HepG2 (cell line): ENCODE data around the gene CSNK2A2. TPM values are rescaled to one million over a fixed set of nuclear protein-coding genes. Genes with fewer than 3 reads are reported as not detected.

Experiments
- ATAC-seq: fragments of 200-7000 bp; cut with Tn5 transposase; 3 replicates; pipeline ENCODE4 v1.9.1; 2020; ENCODE audit warnings: mild to moderate bottlenecking, moderate library complexity
- Bru-seq: library from RNA; stranded (reverse); fragments of 400-500 nt; gene quantifications from one replicate; lab custom pipeline; 2021; lab: Mats Ljungman, UMichigan
- BruChase-seq, 2 experiments: library from RNA; stranded (reverse); fragments of 400-500 nt; gene quantifications; one replicate each; lab custom pipeline; 2021; lab: Mats Ljungman, UMichigan
- BruUV-seq: library from RNA; stranded (reverse); fragments of 400-500 nt; replicated peaks from 2 replicates; lab custom pipeline; 2021; lab: Mats Ljungman, UMichigan
- CTCF ChIA-PET: fragments of 300-600 bp; formaldehyde crosslinking; extraction: SDS; loops from one replicate; lab custom pipeline; 2021; ENCODE audit warnings: low total read pairs, inconsistent platforms, low intra/inter-chr PET ratio; lab: Yijun Ruan, JAX
- POLR2A ChIA-PET: fragments of 350-600 bp; sonication (Branson Sonifier 250); formaldehyde crosslinking; loops from one replicate; lab custom pipeline; 2020; ENCODE audit warnings: antibody characterized with exemption, inconsistent platforms; lab: Yijun Ruan, JAX
- DNase-seq: peaks from one replicate; pipeline ENCODE4 v3.0.0-alpha.2; 2015; ENCODE audit warnings: low spot score
- FAIRE-seq: peaks from 3 replicates; lab custom pipeline; 2011; peaks lifted over from hg19 to GRCh38; lab: Jason Lieb, UNC
- H2AFZ ChIP-seq: one replicate; pipeline ENCODE4 v1.6.1; 2011; ENCODE audit warnings: low read length, inconsistent platforms
- H3K27ac ChIP-seq: fragments of 300-600 bp; 3 replicates; pipeline ENCODE4 v1.8.0; 2011; ENCODE audit warnings: mixed run types, mild to moderate bottlenecking, mixed read lengths, low read length, inconsistent platforms; ENCODE audit not compliant: insufficient read depth; ENCODE audit errors: extremely low read length
- H3K27me3 ChIP-seq, 2 experiments: fragments of 200-600 bp in 1 of 2; 2 replicates in 1 of 2; 3 replicates in 1 of 2; pipeline versions ENCODE4 v1.6.0 to v1.8.0; 2011; ENCODE audit warnings: low read length in 2 of 2, mild to moderate bottlenecking in 2 of 2, moderate library complexity in 2 of 2, inconsistent platforms in 1 of 2; ENCODE audit not compliant: insufficient read depth in 2 of 2, control insufficient read depth in 1 of 2
- H3K36me3 ChIP-seq, 2 experiments: fragments of 200-600 bp in 1 of 2; replicated peaks in 1 of 2; 2 replicates in 1 of 2; 3 replicates in 1 of 2; pipeline versions ENCODE4 v1.5.1 to v1.8.0; 2011; ENCODE audit warnings: low read length in 2 of 2, inconsistent platforms in 1 of 2; ENCODE audit not compliant: insufficient read depth in 2 of 2, control insufficient read depth in 1 of 2
- H3K4me1 ChIP-seq: 2 replicates; pipeline ENCODE4 v1.5.1; 2012; ENCODE audit warnings: low read length, inconsistent platforms; ENCODE audit not compliant: insufficient read depth
- H3K4me2 ChIP-seq: 2 replicates; pipeline ENCODE4 v1.6.0; 2011; ENCODE audit warnings: low read depth, low read length, inconsistent platforms
- H3K4me3 ChIP-seq, 3 experiments: fragments of 200-600 bp in 1 of 3; sonication (generic), shearing (Covaris generic) in 1 of 3; replicated peaks in 1 of 3; 2 replicates each; pipeline ENCODE4 v1.5.1; 2011 to 2016; ENCODE audit warnings: low read length in 3 of 3, inconsistent platforms in 2 of 3, low read depth in 2 of 3, mild to moderate bottlenecking in 2 of 3, control low read depth in 1 of 3, mixed read lengths in 1 of 3; ENCODE audit not compliant: insufficient read depth in 1 of 3
- H3K79me2 ChIP-seq: one replicate; pipeline ENCODE4 v1.6.1; 2011; ENCODE audit warnings: low read length, inconsistent platforms; ENCODE audit not compliant: insufficient read depth
- H3K9ac ChIP-seq: 2 replicates; pipeline ENCODE4 v1.6.0; 2011; ENCODE audit warnings: mild to moderate bottlenecking, low read depth, low read length, inconsistent platforms; ENCODE audit not compliant: insufficient read depth
- H3K9me3 ChIP-seq: 2 replicates; pipeline ENCODE4 v1.5.1; 2012; ENCODE audit warnings: mild to moderate bottlenecking, low read length
- H4K20me1 ChIP-seq: 2 replicates; pipeline ENCODE4 v1.6.0; 2011; ENCODE audit warnings: inconsistent platforms, mild to moderate bottlenecking, low read length, moderate library complexity; ENCODE audit not compliant: insufficient read depth
- HHEX ChIP-seq: IDR thresholded peaks from 2 replicates; pipeline ENCODE4 v1.6.1; 2016; ENCODE audit warnings: control low read depth
- HOXA5 ChIP-seq: sonication (generic); formaldehyde crosslinking; IDR thresholded peaks from 2 replicates; pipeline ENCODE4 v1.4.0; 2020; ENCODE audit warnings: missing genetic modification reagents
- KAT8 ChIP-seq: IDR thresholded peaks from 2 replicates; pipeline ENCODE4 v1.6.1; 2016; ENCODE audit warnings: missing genetic modification reagents, missing compliant biosample characterization
- MIER2 ChIP-seq: IDR thresholded peaks from 2 replicates; pipeline ENCODE4 v1.6.1; 2016; ENCODE audit warnings: missing biosample characterization, missing genetic modification reagents
- NR2F6 ChIP-seq, 2 experiments: IDR thresholded peaks; 2 replicates each; pipeline ENCODE4 v1.6.1; 2016; ENCODE audit warnings: antibody characterized with exemption in 1 of 2, mild to moderate bottlenecking in 1 of 2
- POLR2G ChIP-seq: fragments of 200-400 bp; formaldehyde crosslinking; IDR thresholded peaks from 2 replicates; pipeline ENCODE4 v1.6.1; 2018; ENCODE audit warnings: mild to moderate bottlenecking, low read depth, low read length, moderate library complexity
- SP1 ChIP-seq, 2 experiments: fragments of 450-650 bp in 1 of 2; sonication (generic) in 1 of 2; formaldehyde crosslinking in 1 of 2; IDR thresholded peaks; 2 replicates each; pipeline versions ENCODE4 v1.4.0 to v1.6.1; 2016 to 2020; ENCODE audit warnings: missing genetic modification reagents in 1 of 2
- SP4 ChIP-seq: sonication (generic); formaldehyde crosslinking; IDR thresholded peaks from 2 replicates; pipeline ENCODE4 v1.8.1; 2023; ENCODE audit warnings: mild to moderate bottlenecking, missing genetic modification reagents
- STAG1 ChIP-seq: sonication (generic); formaldehyde crosslinking; IDR thresholded peaks from 2 replicates; pipeline ENCODE4 v1.4.0; 2020; ENCODE audit warnings: missing genetic modification reagents
- YEATS4 ChIP-seq: sonication (generic); formaldehyde crosslinking; IDR thresholded peaks from 2 replicates; pipeline ENCODE4 v1.4.0; 2020; ENCODE audit warnings: missing genetic modification reagents, borderline replicate concordance
- ZFP36L2 ChIP-seq: sonication (generic); formaldehyde crosslinking; IDR thresholded peaks from 2 replicates; pipeline ENCODE4 v1.4.0; 2020; ENCODE audit warnings: missing genetic modification reagents
- ZFP37 ChIP-seq: sonication (generic); formaldehyde crosslinking; IDR thresholded peaks from 2 replicates; pipeline ENCODE4 v1.4.0; 2020; ENCODE audit warnings: missing genetic modification reagents, borderline replicate concordance
- ZNF75D ChIP-seq: sonication (generic); formaldehyde crosslinking; IDR thresholded peaks from 2 replicates; pipeline ENCODE4 v1.8.1; 2023; ENCODE audit warnings: missing genetic modification reagents, mild to moderate bottlenecking, borderline replicate concordance
- ZNF768 ChIP-seq: sonication (generic); formaldehyde crosslinking; IDR thresholded peaks from 2 replicates; pipeline ENCODE4 v1.4.0; 2020; ENCODE audit warnings: missing genetic modification reagents
- WGBS: methylation state at CpG from one replicate; pipeline ENCODE4 v1.1.6; 2017; ENCODE audit warnings: low lambda C conversion rate; 5-methylcytosine and 5-hydroxymethylcytosine counted together
- in situ Hi-C: cut with HindIII; loops from 2 replicates; pipeline ENCODE4 v1.10.0; 2017; ENCODE audit warnings: low pct_unique_long_range_greater_than_20kb; ENCODE audit not compliant: extremely low pct_ligation_motif_present
- intact Hi-C: fragments of 100-400 bp; cut with micrococcal nuclease; formaldehyde crosslinking; loops from one replicate; pipeline ENCODE4 v1.10.0; 2022; ENCODE audit not compliant: unreplicated experiment
- long read RNA-seq, 2 experiments: library from RNA in 1 of 2; library from polyadenylated mRNA in 1 of 2; stranded (forward) in 1 of 2; unstranded in 1 of 2; transcript quantifications; one replicate each; pipeline ENCODE4 v2.0.0, GENCODE V29; 2019 to 2022
- polyA minus RNA-seq, 3 experiments: library from RNA; depleted of rRNA, polyadenylated mRNA; stranded (reverse); fragments of >200 nt; gene quantifications; 2 replicates each; pipeline ENCODE4 v1.2.3, GENCODE V29; 2011; ENCODE audit warnings: low replicate concordance in 1 of 3
- polyA plus RNA-seq, 8 experiments: library from polyadenylated mRNA; depleted of rRNA in 3 of 8; stranded (reverse) in 7 of 8; unstranded in 1 of 8; fragments of >200 nt; fragmentation: Illumina TruSeq in 4 of 8; extraction: Trizol in 4 of 8; gene quantifications; 2 replicates each; pipeline versions ENCODE4 v1.2.1 to v1.2.3, GENCODE V29; 2011 to 2016; ENCODE audit warnings: low read depth in 4 of 8, missing spikeins in 1 of 8, mixed read lengths in 1 of 8; ENCODE audit not compliant: insufficient read depth in 1 of 8
- total RNA-seq, 5 experiments: library from RNA; depleted of rRNA; stranded (reverse); fragments of >200 nt; fragmentation: Illumina TruSeq; extraction: Trizol; gene quantifications; 2 replicates each; pipeline ENCODE4 v1.2.3, GENCODE V29; 2016; ENCODE audit warnings: low read depth in 1 of 5
- TF ChIP-seq, protein P1 (sequence below): IDR thresholded peaks from 2 replicates; pipeline ENCODE4 v1.6.1; 2016; ENCODE audit warnings: missing compliant biosample characterization, missing genetic modification reagents, borderline replicate concordance
- TF ChIP-seq, protein P2 (sequence below): sonication (generic); formaldehyde crosslinking; IDR thresholded peaks from 2 replicates; pipeline ENCODE4 v1.5.0; 2020; ENCODE audit warnings: mild to moderate bottlenecking, missing genetic modification reagents, moderate library complexity

The CSNK2A2 gene
- total RNA-seq (2016; rRNA removed; fragmentation: Illumina TruSeq; extraction: Trizol) (46.4 and 75.8 TPM in 2 replicates), polyA plus RNA-seq (2011; rRNA removed) (48.0 and 56.9 TPM in 2 replicates), polyA minus RNA-seq (2011; rRNA and poly(A)+ RNA removed; ENCODE audit: low replicate concordance) (80.3 and 103 TPM in 2 replicates), Bru-seq, nascent RNA (percentile 93 among the genes with signal in this experiment), BruChase-seq, experiment 1, labeled RNA remaining after a 6-hour chase (percentile 96 among the genes with signal in this experiment), BruChase-seq, experiment 2, labeled RNA remaining after a 2-hour chase (percentile 94 among the genes with signal in this experiment)
- total RNA-seq (2016; cell fraction: cytosol; rRNA removed; fragmentation: Illumina TruSeq; extraction: Trizol; ENCODE audit: low read depth) = 7.9 and 10.0 TPM in 2 replicates
- total RNA-seq (2016; cell fraction: insoluble cytoplasmic fraction; rRNA removed; fragmentation: Illumina TruSeq; extraction: Trizol) = 45.9 and 69.7 TPM in 2 replicates
- 48.2 and 51.0 TPM in 2 replicates for total RNA-seq (2016; cell fraction: membrane; rRNA removed; fragmentation: Illumina TruSeq; extraction: Trizol)
- total RNA-seq (2016; cell fraction: nucleus; rRNA removed; fragmentation: Illumina TruSeq; extraction: Trizol) = 55.1 and 62.2 TPM in 2 replicates
- 41.5 and 54.0 TPM in 2 replicates for polyA plus RNA-seq (2011; cell fraction: cytosol; rRNA removed)
- 27.7 and 32.7 TPM in 2 replicates for polyA plus RNA-seq (2011; cell fraction: nucleus; rRNA removed)
- 83.1 and 84.5 TPM in 2 replicates for polyA plus RNA-seq (2012)
- 16.6 and 17.4 TPM in 2 replicates for polyA plus RNA-seq (2016; cell fraction: cytosol; fragmentation: Illumina TruSeq; extraction: Trizol; ENCODE audit: low read depth)
- polyA plus RNA-seq (2016; cell fraction: insoluble cytoplasmic fraction; fragmentation: Illumina TruSeq; extraction: Trizol; ENCODE audit: low read depth) = 76.7 and 84.0 TPM in 2 replicates
- polyA plus RNA-seq (2016; cell fraction: membrane; fragmentation: Illumina TruSeq; extraction: Trizol; ENCODE audit: low read depth) = 43.1 and 47.3 TPM in 2 replicates
- 77.0 and 77.7 TPM in 2 replicates for polyA plus RNA-seq (2016; cell fraction: nucleus; fragmentation: Illumina TruSeq; extraction: Trizol; ENCODE audit: insufficient read depth, low read depth)
- polyA minus RNA-seq (2011; cell fraction: cytosol; rRNA and poly(A)+ RNA removed) = 85.8 and 89.6 TPM in 2 replicates
- polyA minus RNA-seq (2011; cell fraction: nucleus; rRNA and poly(A)+ RNA removed) = 57.7 and 65.4 TPM in 2 replicates
- long read RNA-seq, experiment 1, partial matches to known transcripts = 6 of 88 reads
- long read RNA-seq, experiment 1, other reads (novel, unspliced or antisense) = 82 of 88 reads
- long read RNA-seq, experiment 2, transcript CSNK2A2-201 (12 exons, 1,701 nt) = major isoform, 83 of 249 reads
- long read RNA-seq, experiment 2, partial matches to known transcripts = 54 of 249 reads
- long read RNA-seq, experiment 2, other reads (novel, unspliced or antisense) = 112 of 249 reads

DNA sequence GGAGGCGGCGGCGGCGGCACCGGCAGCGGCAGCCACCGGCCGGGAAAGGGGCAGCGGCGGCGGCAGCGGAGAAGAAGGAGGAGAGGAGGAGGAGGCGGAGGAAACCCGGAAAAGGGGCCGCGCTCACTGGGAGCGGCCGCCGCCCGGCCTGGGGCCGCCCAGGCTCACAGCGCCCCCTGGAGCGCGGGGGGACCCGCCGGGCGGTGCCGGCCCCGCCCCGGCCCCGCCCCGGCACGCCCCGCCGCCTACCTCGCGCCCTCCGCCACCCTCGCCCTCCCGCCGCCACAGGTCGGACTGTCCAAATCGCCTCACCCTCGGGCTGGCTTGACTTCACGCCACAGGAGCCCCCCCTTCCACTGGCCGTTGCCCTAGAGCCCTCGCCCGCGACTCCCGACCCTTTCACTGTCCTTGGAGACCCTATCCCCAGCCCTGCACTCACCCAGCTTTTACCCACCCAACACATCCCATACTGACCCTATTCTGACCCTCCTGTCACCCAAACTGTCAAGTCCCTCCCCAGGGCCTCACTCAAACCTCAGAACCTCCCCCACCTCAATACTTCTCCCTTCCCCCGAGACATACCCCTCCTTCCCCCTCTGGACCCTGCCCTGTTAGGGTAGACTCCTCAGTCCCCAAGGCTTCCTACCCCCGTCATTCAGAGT is at the start of gene CSNK2A2:
Gene CSNK2A2, minus strand, starts transcription at position 85 of the 662 bp plus-strand sequence. CDS start 370 bp downstream, outside the sequence.
- WGBS = under 1% methylated on average over 13 of the region's 52 CpGs
- H2AFZ ChIP-seq = peak within 1 kb of the TSS; percentile 77
- peaks cover 2 to 30% of the 10 kb centered on the region in 2 experiments for H3K36me3 ChIP-seq
- in situ Hi-C loops = no loop called here
- H3K4me1 ChIP-seq = peaks cover 22% of the 10 kb centered on the region
- FAIRE-seq = no peak
- H3K27me3 ChIP-seq = peaks cover 2 to 22% of the 10 kb centered on the region in 2 experiments; a peak in 2 of 5 replicates
- no peaks in the 10 kb centered on the region for H4K20me1 ChIP-seq
- H3K9me3 ChIP-seq = no peaks in the 10 kb centered on the region
- H3K79me2 ChIP-seq = peaks cover 34% of the 10 kb centered on the region
- H3K9ac ChIP-seq = peak within 1 kb of the TSS; percentile 83
- POLR2A ChIA-PET = no interaction called here
- ATAC-seq = peak; percentile 93
- intact Hi-C loops = loop anchor here (10.0 kb wide), 1 partner anchor 173 kb away; the partner anchor contains the start of gene MMP15
- H3K4me2 ChIP-seq = peak within 1 kb of the TSS; percentile 98
- peak; percentile 56 for DNase-seq
- BruUV-seq = no TSS peak
- H3K27ac ChIP-seq = peak within 1 kb of the TSS; percentile 14
- CTCF ChIA-PET = no interaction called here
- H3K4me3 ChIP-seq = peak within 1 kb of the TSS; percentile 64 to 92 (median 91)
- TF ChIP-seq, protein P1, sequence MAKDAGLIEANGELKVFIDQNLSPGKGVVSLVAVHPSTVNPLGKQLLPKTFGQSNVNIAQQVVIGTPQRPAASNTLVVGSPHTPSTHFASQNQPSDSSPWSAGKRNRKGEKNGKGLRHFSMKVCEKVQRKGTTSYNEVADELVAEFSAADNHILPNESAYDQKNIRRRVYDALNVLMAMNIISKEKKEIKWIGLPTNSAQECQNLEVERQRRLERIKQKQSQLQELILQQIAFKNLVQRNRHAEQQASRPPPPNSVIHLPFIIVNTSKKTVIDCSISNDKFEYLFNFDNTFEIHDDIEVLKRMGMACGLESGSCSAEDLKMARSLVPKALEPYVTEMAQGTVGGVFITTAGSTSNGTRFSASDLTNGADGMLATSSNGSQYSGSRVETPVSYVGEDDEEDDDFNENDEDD (CRISPR knock-in tag) = 0 out of 2 replicates have a peak, but pooled peaks have one; percentile 27
- TF ChIP-seq, protein P2, sequence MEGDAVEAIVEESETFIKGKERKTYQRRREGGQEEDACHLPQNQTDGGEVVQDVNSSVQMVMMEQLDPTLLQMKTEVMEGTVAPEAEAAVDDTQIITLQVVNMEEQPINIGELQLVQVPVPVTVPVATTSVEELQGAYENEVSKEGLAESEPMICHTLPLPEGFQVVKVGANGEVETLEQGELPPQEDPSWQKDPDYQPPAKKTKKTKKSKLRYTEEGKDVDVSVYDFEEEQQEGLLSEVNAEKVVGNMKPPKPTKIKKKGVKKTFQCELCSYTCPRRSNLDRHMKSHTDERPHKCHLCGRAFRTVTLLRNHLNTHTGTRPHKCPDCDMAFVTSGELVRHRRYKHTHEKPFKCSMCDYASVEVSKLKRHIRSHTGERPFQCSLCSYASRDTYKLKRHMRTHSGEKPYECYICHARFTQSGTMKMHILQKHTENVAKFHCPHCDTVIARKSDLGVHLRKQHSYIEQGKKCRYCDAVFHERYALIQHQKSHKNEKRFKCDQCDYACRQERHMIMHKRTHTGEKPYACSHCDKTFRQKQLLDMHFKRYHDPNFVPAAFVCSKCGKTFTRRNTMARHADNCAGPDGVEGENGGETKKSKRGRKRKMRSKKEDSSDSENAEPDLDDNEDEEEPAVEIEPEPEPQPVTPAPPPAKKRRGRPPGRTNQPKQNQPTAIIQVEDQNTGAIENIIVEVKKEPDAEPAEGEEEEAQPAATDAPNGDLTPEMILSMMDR (CRISPR knock-in tag) = peak; percentile 52
- no peak for TF ChIP-seq NR2F6 (IDR thresholded peaks at IDR 0.05)
- no peak for TF ChIP-seq NR2F6 (CRISPR knock-in tag; IDR thresholded peaks at IDR 0.05)
- TF ChIP-seq STAG1 (CRISPR knock-in tag) = 0 out of 2 replicates have a peak, but pooled peaks have one; percentile 3
- TF ChIP-seq ZNF75D = no peak
- peak; percentile 21; the same call in 1 of the 2 replicates for TF ChIP-seq SP4 (CRISPR knock-in tag)
- no peak for TF ChIP-seq SP1 (IDR thresholded peaks at IDR 0.05)
- TF ChIP-seq SP1 (CRISPR knock-in tag; IDR thresholded peaks at IDR 0.05) = peak; percentile 69; the same call in 1 of the 2 replicates
- TF ChIP-seq ZFP37 = 0 out of 2 replicates have a peak, but pooled peaks have one; percentile 46
- TF ChIP-seq HOXA5 = peak; percentile 71; the same call in 1 of the 2 replicates
- no peak for TF ChIP-seq HHEX
- peak; percentile 46; the same call in 1 of the 2 replicates for TF ChIP-seq YEATS4 (CRISPR knock-in tag)
- TF ChIP-seq ZNF768 = 0 out of 2 replicates have a peak, but pooled peaks have one; percentile 18
- TF ChIP-seq POLR2G = peak; percentile 67
- TF ChIP-seq ZFP36L2 (CRISPR knock-in tag) = no peak
- peak; percentile 54; the same call in 1 of the 2 replicates for TF ChIP-seq KAT8 (CRISPR knock-in tag)
- no peak for TF ChIP-seq MIER2 (CRISPR knock-in tag)
